Osteoblast (primary cell): ENCODE results near the gene DIPK1B. TPM values are rescaled to one million over a fixed set of nuclear protein-coding genes. Genes with fewer than 3 reads are reported as not detected.

ENCODE experiments used
- DNase-seq: peaks from one replicate; pipeline ENCODE4 v3.0.0; 2011; ENCODE audit warnings: low spot score, mixed read lengths; ENCODE audit not compliant: insufficient read length; ENCODE audit errors: missing footprints
- H2AFZ ChIP-seq: 2 replicates; pipeline ENCODE4 v1.6.0; 2011; ENCODE audit warnings: mild to moderate bottlenecking, low read length
- H3K27ac ChIP-seq: 2 replicates; pipeline ENCODE4 v1.5.1; 2011; ENCODE audit warnings: mild to moderate bottlenecking, low read depth, low read length, moderate library complexity
- H3K27me3 ChIP-seq: 2 replicates; pipeline ENCODE4 v1.6.0; 2012; ENCODE audit warnings: mild to moderate bottlenecking, control low read depth, inconsistent platforms, low read length, moderate library complexity; ENCODE audit not compliant: insufficient read depth
- H3K36me3 ChIP-seq: 2 replicates; pipeline ENCODE4 v1.5.1; 2011; ENCODE audit warnings: mild to moderate bottlenecking, low read length, control low read depth, moderate library complexity; ENCODE audit not compliant: insufficient read depth
- H3K4me1 ChIP-seq: 2 replicates; pipeline ENCODE4 v1.5.1; 2011; ENCODE audit warnings: mild to moderate bottlenecking, low read length, control low read depth, moderate library complexity; ENCODE audit not compliant: insufficient read depth
- H3K4me2 ChIP-seq: 2 replicates; pipeline ENCODE4 v1.6.0; 2011; ENCODE audit warnings: mild to moderate bottlenecking, low read length; ENCODE audit not compliant: insufficient read depth
- H3K4me3 ChIP-seq: fragments of 200-600 bp; sonication (generic); 3 replicates; pipeline ENCODE4 v1.5.1; 2012; ENCODE audit warnings: mild to moderate bottlenecking, low read length, inconsistent platforms; ENCODE audit not compliant: insufficient read depth
- H3K79me2 ChIP-seq: 2 replicates; pipeline ENCODE4 v1.6.0; 2012; ENCODE audit warnings: mild to moderate bottlenecking, low read length, control low read depth, inconsistent platforms; ENCODE audit not compliant: insufficient read depth
- H3K9me3 ChIP-seq: 2 replicates; pipeline ENCODE4 v1.5.1; 2011; ENCODE audit warnings: low read depth, low read length, control low read depth
- H4K20me1 ChIP-seq: 2 replicates; pipeline ENCODE4 v1.6.0; 2012; ENCODE audit warnings: mild to moderate bottlenecking, low read length, control low read depth; ENCODE audit not compliant: insufficient read depth
- CTCF ChIP-seq: IDR thresholded peaks from 2 replicates; pipeline ENCODE4 v1.5.1; 2011; ENCODE audit warnings: mild to moderate bottlenecking, low read depth, low read length, moderate library complexity; ENCODE audit errors: extremely low read depth
- total RNA-seq: library from RNA; depleted of rRNA; stranded (reverse); fragments of >200 nt; gene quantifications from 2 replicates; pipeline ENCODE4 v1.2.3, GENCODE V29; 2012

DIPK1B gene
- total RNA-seq, 1 donor: not detected

DNA sequence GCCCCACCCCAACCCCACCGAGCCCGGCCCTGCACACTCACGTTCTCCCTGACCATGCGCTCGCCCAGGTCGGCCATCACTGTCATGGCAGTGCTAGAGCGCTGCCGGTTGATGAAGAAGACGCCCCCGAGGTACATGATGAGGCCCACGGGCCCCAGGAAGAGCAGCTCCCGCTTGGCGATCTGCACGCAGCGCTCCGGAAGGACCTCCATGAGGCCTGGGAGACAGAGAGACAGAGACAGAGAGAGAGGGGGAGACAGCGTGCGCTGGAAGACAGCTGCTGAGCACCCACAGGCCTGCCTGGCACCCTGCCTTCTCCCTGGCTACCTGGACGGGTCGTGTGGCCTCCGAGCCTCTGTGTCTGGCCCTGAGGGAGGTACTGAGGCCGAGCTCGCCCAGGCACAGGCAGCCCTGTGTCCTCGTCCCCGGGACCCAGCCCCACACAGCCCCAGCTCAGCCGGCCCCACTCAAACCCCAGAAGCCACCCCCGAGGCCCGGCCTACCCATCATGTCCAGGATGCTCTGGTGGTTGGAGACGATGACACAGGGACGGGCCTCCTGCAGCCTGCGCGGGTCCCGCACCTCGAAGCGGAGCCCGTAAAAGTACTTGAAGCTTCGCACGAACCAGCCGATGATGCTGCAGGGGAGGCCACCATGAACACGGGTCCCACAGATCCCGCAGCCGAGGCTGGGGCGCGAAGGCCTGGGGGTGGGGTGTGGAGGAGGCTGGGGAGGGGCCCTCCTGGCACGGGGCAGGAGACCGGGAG, 35.3 kb upstream of the DIPK1B start:
- no peak overlapping the region for H3K4me3 ChIP-seq
- peaks cover 9% of the 10 kb centered on the region for H4K20me1 ChIP-seq
- H2AFZ ChIP-seq: no peak overlapping the region
- H3K27ac ChIP-seq: no peak overlapping the region
- no peaks in the 10 kb centered on the region for H3K9me3 ChIP-seq
- H3K79me2 ChIP-seq: no peaks in the 10 kb centered on the region
- no peaks in the 10 kb centered on the region for H3K36me3 ChIP-seq
- no peaks in the 10 kb centered on the region for H3K27me3 ChIP-seq
- DNase-seq: no peak
- H3K4me1 ChIP-seq: no peaks in the 10 kb centered on the region
- H3K4me2 ChIP-seq: no peak overlapping the region
- TF ChIP-seq CTCF: no peak

DNA sequence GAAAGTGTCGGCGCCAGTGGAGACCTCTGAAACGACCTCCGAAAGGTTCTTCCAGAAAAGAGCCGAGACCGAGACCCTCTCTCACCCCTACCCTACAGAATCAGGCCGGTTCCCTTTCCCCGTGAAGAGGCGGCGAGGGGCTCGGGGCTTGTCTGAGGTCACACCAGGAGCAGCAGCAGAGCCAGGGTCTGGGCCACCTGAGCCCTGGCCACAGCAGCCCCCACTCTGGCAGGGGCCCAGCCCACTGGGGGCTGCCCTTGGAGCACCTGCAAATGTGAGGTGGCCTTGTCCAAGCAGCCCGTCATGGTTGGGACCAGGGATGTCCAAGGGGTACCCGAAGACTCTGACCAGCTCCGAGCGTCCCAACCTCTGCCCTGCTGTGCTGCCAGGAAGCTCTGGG, 34.3 kb upstream of the DIPK1B start:
- Histone ChIP-seq H4K20me1 (peaks cover 5% of the 10 kb centered on the region), H3K79me2 (no peaks in the 10 kb centered on the region), H3K9me3 (no peaks in the 10 kb centered on the region), H2AFZ (no peak overlapping the region), H3K4me1 (no peaks in the 10 kb centered on the region), H3K36me3 (no peaks in the 10 kb centered on the region), H3K4me3 (no peak overlapping the region), H3K4me2 (no peak overlapping the region), H3K27me3 (no peaks in the 10 kb centered on the region), H3K27ac (no peak overlapping the region)
- DNase-seq: no peak
- TF ChIP-seq CTCF: no peak

DNA sequence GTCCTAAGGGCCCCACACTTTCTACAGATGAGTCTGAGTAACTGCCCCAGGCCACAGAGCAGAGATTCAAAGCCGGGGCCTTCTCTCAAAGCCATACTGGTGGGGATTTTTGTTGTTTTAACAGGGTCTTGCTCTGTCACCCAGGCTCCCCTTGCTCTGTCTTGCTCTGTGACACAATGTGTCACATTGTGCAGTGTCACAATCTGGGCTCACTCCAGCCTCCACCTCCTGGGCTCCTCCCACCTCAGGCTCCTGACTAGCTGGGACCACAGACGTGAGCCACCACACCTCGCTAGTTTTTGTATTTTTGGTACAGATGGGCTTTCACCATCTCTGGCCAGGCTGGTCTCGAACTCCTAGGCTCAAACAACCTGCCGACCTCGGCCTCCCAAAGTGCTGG, 33.7 kb upstream of the DIPK1B start:
- Histone ChIP-seq H3K36me3 (no peaks in the 10 kb centered on the region), H4K20me1 (peaks cover 5% of the 10 kb centered on the region), H3K79me2 (no peaks in the 10 kb centered on the region), H3K9me3 (no peaks in the 10 kb centered on the region), H3K27me3 (no peaks in the 10 kb centered on the region), H3K27ac (no peak overlapping the region), H3K4me2 (no peak overlapping the region), H3K4me1 (no peaks in the 10 kb centered on the region), H3K4me3 (no peak overlapping the region), H2AFZ (no peak overlapping the region)
- DNase-seq: no peak
- TF ChIP-seq CTCF: no peak

- Histone ChIP-seq H2AFZ (no peak overlapping the region), H3K36me3 (no peaks in the 10 kb centered on the region), H3K79me2 (peaks cover 3% of the 10 kb centered on the region), H3K27me3 (no peaks in the 10 kb centered on the region), H3K4me3 (no peak overlapping the region), H4K20me1 (peaks cover 3% of the 10 kb centered on the region), H3K4me1 (no peaks in the 10 kb centered on the region), H3K9me3 (no peaks in the 10 kb centered on the region), H3K4me2 (no peak overlapping the region), H3K27ac (no peak overlapping the region)
- no peak for TF ChIP-seq CTCF
- DNase-seq: no peak
These were observed 32.9 kb upstream of the DIPK1B start for GRCh38 chr9:136679431-136679941.
